SK-N-SH (cell line): ENCODE results near the gene FBXO21. TPM values are rescaled to one million over a fixed set of nuclear protein-coding genes. Genes with fewer than 3 reads are reported as not detected.

Experiments
- CTCF ChIA-PET: fragments of 300-600, 350-600 bp; formaldehyde crosslinking; extraction: SDS; loops from one replicate; lab custom pipeline; 2021; lab: Yijun Ruan, JAX
- POLR2A ChIA-PET: fragments of 350-600 bp; sonication (Branson Sonifier 250); formaldehyde crosslinking; extraction: SDS; loops from one replicate; lab custom pipeline; 2020; ENCODE audit warnings: antibody characterized with exemption, inconsistent platforms; lab: Yijun Ruan, JAX
- DNase-seq: peaks from one replicate; pipeline ENCODE4 v3.0.0; 2012
- H2AFZ ChIP-seq: fragments of 200-600 bp; sonication (generic); 2 replicates; pipeline ENCODE4 v1.8.1; 2016; ENCODE audit warnings: antibody characterized with exemption, mild to moderate bottlenecking, low read depth
- H3F3A ChIP-seq: fragments of 200-600 bp; sonication (generic); replicated peaks from 2 replicates; pipeline ENCODE3; 2016; ENCODE audit warnings: antibody characterized with exemption, mild to moderate bottlenecking; ENCODE audit not compliant: insufficient read depth
- H3K27ac ChIP-seq, 2 experiments: fragments of 200-500 bp in 1 of 2; fragments of 200-600 bp in 1 of 2; sonication (Bioruptor generic) in 1 of 2; sonication (generic), shearing (Covaris generic) in 1 of 2; 2 replicates each; pipeline versions ENCODE4 v1.5.1 to v1.6.1; 2014 to 2016; ENCODE audit warnings: low read depth in 2 of 2, inconsistent platforms in 1 of 2, low read length in 1 of 2, mild to moderate bottlenecking in 1 of 2, mixed read lengths in 1 of 2
- H3K27me3 ChIP-seq: fragments of 200-600 bp; sonication (generic), shearing (Covaris generic); 2 replicates; pipeline ENCODE4 v1.6.1; 2016; ENCODE audit warnings: mixed run types; ENCODE audit not compliant: insufficient read depth
- H3K36me3 ChIP-seq, 2 experiments: fragments of 200-500 bp in 1 of 2; fragments of 200-600 bp in 1 of 2; sonication (Bioruptor generic) in 1 of 2; sonication (generic) in 1 of 2; replicated peaks in 1 of 2; 2 replicates each; pipeline versions ENCODE3 to v1.5.1; 2014 to 2016; ENCODE audit warnings: low read length in 1 of 2, mild to moderate bottlenecking in 1 of 2; ENCODE audit not compliant: insufficient read depth in 2 of 2, control insufficient read depth in 1 of 2
- H3K4me1 ChIP-seq, 2 experiments: fragments of 200-500 bp in 1 of 2; fragments of 200-600 bp in 1 of 2; sonication (Bioruptor generic) in 1 of 2; sonication (generic), shearing (Covaris generic) in 1 of 2; 2 replicates each; pipeline versions ENCODE4 v1.5.1 to v1.6.1; 2014 to 2016; ENCODE audit warnings: low read depth in 1 of 2, low read length in 1 of 2, mixed run types in 1 of 2; ENCODE audit not compliant: insufficient read depth in 2 of 2, control insufficient read depth in 1 of 2
- H3K4me2 ChIP-seq: fragments of 200-600 bp; sonication (generic), shearing (Covaris generic); 2 replicates; pipeline ENCODE4 v1.6.1; 2017; ENCODE audit warnings: mixed run types
- H3K4me3 ChIP-seq, 2 experiments: fragments of 200-500 bp in 1 of 2; fragments of 200-600 bp in 1 of 2; sonication (Bioruptor generic) in 1 of 2; sonication (generic), shearing (Covaris generic) in 1 of 2; 2 replicates each; pipeline versions ENCODE4 v1.5.1 to v1.8.1; 2014 to 2016; ENCODE audit warnings: low read depth in 2 of 2, inconsistent platforms in 1 of 2, low read length in 1 of 2, mild to moderate bottlenecking in 1 of 2, mixed read lengths in 1 of 2, moderate library complexity in 1 of 2
- H3K79me2 ChIP-seq: fragments of 200-600 bp; sonication (generic); 2 replicates; pipeline ENCODE4 v1.8.1; 2017; ENCODE audit warnings: mild to moderate bottlenecking; ENCODE audit not compliant: insufficient read depth
- H3K9ac ChIP-seq: fragments of 200-600 bp; sonication (generic); 2 replicates; pipeline ENCODE4 v1.6.1; 2017; ENCODE audit warnings: mixed run types
- H3K9me2 ChIP-seq: fragments of 200-600 bp; sonication (generic); 2 replicates; pipeline ENCODE4 v1.6.1; 2017; ENCODE audit warnings: mixed run types
- H3K9me3 ChIP-seq: fragments of 200-600 bp; sonication (generic); 2 replicates; pipeline ENCODE4 v1.6.1; 2017; ENCODE audit warnings: mixed run types, mild to moderate bottlenecking, moderate library complexity
- H4K20me1 ChIP-seq: fragments of 200-600 bp; sonication (generic); 2 replicates; pipeline ENCODE4 v1.6.1; 2017; ENCODE audit warnings: mild to moderate bottlenecking, mixed run types; ENCODE audit not compliant: insufficient read depth
- ELF1 ChIP-seq: IDR thresholded peaks from 2 replicates; pipeline ENCODE4 v1.4.0; 2012
- EZH2phosphoT487 ChIP-seq: fragments of 200-600 bp; sonication (generic); IDR thresholded peaks from 2 replicates; pipeline ENCODE4 v1.6.1; 2017; ENCODE audit warnings: low read depth, mixed run types, mild to moderate bottlenecking, antibody characterized with exemption, moderate library complexity, borderline replicate concordance
- FOXM1 ChIP-seq: IDR thresholded peaks from 2 replicates; pipeline ENCODE4 v1.4.0; 2012; ENCODE audit warnings: low read depth, mild to moderate bottlenecking
- GABPA ChIP-seq: IDR thresholded peaks from 2 replicates; pipeline ENCODE4 v1.4.0; 2012; ENCODE audit warnings: low read depth, mild to moderate bottlenecking
- SMC3 ChIP-seq: IDR thresholded peaks from 2 replicates; pipeline ENCODE4 v1.6.1; 2012; ENCODE audit warnings: low read depth, low read length, improper control_type of control experiment
- TAF1 ChIP-seq: IDR thresholded peaks from 2 replicates; pipeline ENCODE4 v1.6.1; 2012; ENCODE audit warnings: low read depth, mild to moderate bottlenecking, low read length, moderate library complexity, borderline replicate concordance
- TCF12 ChIP-seq: IDR thresholded peaks from 2 replicates; pipeline ENCODE4 v1.4.0; 2012
- TEAD4 ChIP-seq: IDR thresholded peaks from 2 replicates; pipeline ENCODE4 v1.4.0; 2012; ENCODE audit warnings: mild to moderate bottlenecking, borderline replicate concordance; ENCODE audit not compliant: insufficient read depth
- WGBS: methylation state at CpG from one replicate; pipeline ENCODE4 v1.1.6; 2017; ENCODE audit warnings: low lambda C conversion rate; 5-methylcytosine and 5-hydroxymethylcytosine counted together
- polyA plus RNA-seq, 3 experiments: library from polyadenylated mRNA; depleted of rRNA; stranded (reverse); fragments of >200 nt; gene quantifications; 2 replicates each; pipeline ENCODE4 v1.2.3, GENCODE V29; 2012
- TF ChIP-seq, protein P1 (sequence below): fragments of 150-350 bp; IDR thresholded peaks from 2 replicates; pipeline ENCODE4 v1.6.1; 2016; ENCODE audit warnings: mild to moderate bottlenecking, low read depth, low read length
- TF ChIP-seq, protein P2 (sequence below): IDR thresholded peaks from 2 replicates; pipeline ENCODE4 v1.4.0; 2012; ENCODE audit warnings: low read depth, borderline replicate concordance

FBXO21 gene
- polyA plus RNA-seq, 1 of the 3 experiments (the other 2 are of a cell fraction) = 44.2 TPM

DNA sequence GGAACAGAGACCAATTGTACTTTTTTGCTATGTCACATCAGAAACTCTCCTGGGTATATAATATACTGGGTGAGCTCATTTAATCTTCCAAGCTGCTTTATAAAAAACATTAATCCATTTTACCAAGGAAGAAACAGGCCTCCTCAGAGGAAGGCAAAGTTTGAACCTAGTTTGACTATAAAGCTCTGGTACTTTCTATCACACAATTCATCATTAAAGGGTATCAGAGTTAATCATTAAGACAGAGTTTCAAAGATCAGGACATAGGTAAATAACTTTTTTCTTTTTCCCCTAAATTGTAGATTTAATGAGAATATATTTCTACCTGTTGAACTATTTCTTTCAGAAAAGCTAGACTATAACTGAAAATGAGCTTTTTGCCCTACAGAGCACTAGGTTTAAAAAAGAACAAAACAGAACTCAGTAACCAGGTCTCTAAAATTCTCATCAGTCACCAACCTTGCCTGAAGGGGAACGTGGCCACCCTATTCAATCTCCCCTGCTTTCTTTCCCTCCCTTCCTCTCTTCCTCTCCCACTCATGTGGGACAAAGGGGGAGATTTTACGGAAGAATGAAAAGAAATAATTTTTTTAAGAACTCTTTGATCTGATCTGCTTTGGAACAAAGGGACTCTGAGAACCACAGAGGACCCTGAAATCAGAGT is 18.6 kb downstream of the FBXO21 start (continued):
- TF ChIP-seq, protein P1, sequence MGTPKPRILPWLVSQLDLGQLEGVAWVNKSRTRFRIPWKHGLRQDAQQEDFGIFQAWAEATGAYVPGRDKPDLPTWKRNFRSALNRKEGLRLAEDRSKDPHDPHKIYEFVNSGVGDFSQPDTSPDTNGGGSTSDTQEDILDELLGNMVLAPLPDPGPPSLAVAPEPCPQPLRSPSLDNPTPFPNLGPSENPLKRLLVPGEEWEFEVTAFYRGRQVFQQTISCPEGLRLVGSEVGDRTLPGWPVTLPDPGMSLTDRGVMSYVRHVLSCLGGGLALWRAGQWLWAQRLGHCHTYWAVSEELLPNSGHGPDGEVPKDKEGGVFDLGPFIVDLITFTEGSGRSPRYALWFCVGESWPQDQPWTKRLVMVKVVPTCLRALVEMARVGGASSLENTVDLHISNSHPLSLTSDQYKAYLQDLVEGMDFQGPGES = no peak
- TF ChIP-seq TEAD4 (no peak), TCF12 (no peak), FOXM1 (no peak), TAF1 (no peak)

DNA sequence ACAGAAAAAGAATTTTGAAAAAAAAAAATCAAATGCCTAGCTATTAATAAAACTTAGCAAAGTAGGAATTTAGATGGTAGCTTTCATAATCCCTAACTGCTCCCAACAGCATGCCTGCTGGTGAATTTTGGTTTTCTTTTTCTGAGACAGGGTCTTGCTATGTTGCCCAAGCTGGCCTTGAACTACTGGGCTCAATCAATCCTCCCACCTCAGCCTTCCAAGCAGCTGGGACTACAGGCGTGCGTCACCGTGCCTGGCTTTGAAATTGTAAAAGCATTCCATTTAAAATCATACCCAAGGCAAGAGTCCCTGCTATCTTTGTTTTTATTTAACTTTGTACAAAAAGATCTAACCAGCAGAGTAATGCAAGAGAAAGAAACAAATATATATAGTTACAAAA is 20.7 kb downstream of the FBXO21 start:
- DNase-seq = no peak
- H3K79me2 ChIP-seq = no peaks in the 10 kb centered on the region
- CTCF ChIA-PET = interaction anchor here (1.2 to 2.4 kb wide), 3 partner anchors 9 to 18 kb away, joined by 3 to 10 read pairs (median 9); no protein-coding TSS in a partner anchor
- H3K4me1 ChIP-seq = no peaks in the 10 kb centered on the region
- H4K20me1 ChIP-seq = no peaks in the 10 kb centered on the region
- no peak overlapping the region for H3K27ac ChIP-seq
- TF ChIP-seq EZH2phosphoT487 (no peak), ELF1 (no peak)
- H3F3A ChIP-seq = no peaks in the 10 kb centered on the region
- H3K27me3 ChIP-seq = no peaks in the 10 kb centered on the region
- 90% methylated on average over 3 of the region's 3 CpGs for WGBS
- H2AFZ ChIP-seq = no peak overlapping the region
- no peak overlapping the region for H3K4me3 ChIP-seq
- H3K36me3 ChIP-seq = peaks cover 75 to 85% of the 10 kb centered on the region in 2 experiments
- H3K9me2 ChIP-seq = no peaks in the 10 kb centered on the region
- no peak overlapping the region for H3K4me2 ChIP-seq
- POLR2A ChIA-PET = no interaction called here
- no peaks in the 10 kb centered on the region for H3K9me3 ChIP-seq
- no peak overlapping the region for H3K9ac ChIP-seq

DNA sequence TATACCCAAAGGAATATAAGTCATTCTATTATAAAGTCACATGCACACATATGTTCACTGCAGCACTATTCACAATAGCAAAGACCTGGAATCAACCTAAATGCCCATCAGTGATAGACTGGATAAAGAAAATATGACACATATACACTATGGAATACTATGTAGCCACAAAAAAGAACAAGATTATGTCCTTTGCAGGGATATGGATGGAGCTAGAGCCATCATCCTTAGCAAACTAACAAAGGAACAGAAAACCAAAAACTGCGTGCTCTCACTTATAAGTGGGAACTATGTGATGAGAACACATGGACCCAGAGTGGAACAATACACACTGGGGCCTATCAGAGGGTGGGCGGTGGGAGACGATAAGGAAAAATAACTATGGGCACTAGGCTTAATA is 21.3 kb downstream of the FBXO21 start:
- no peaks in the 10 kb centered on the region for H4K20me1 ChIP-seq
- peaks cover 71 to 84% of the 10 kb centered on the region in 2 experiments for H3K36me3 ChIP-seq
- H3F3A ChIP-seq = no peaks in the 10 kb centered on the region
- H3K9me2 ChIP-seq = no peaks in the 10 kb centered on the region
- H3K27me3 ChIP-seq = no peaks in the 10 kb centered on the region
- H2AFZ ChIP-seq = no peak overlapping the region
- H3K79me2 ChIP-seq = no peaks in the 10 kb centered on the region
- DNase-seq = no peak
- H3K4me3 ChIP-seq = no peak overlapping the region
- H3K9ac ChIP-seq = no peak overlapping the region
- ChIA-PET CTCF (interaction anchor here (0.7 to 2.4 kb wide), 3 partner anchors 14 to 198 kb away, joined by 3 to 10 read pairs (median 9); no protein-coding TSS in a partner anchor), POLR2A (no interaction called here)
- no peaks in the 10 kb centered on the region for H3K4me1 ChIP-seq
- TF ChIP-seq SMC3 (no peak), GABPA (no peak)
- TF ChIP-seq, protein P2, sequence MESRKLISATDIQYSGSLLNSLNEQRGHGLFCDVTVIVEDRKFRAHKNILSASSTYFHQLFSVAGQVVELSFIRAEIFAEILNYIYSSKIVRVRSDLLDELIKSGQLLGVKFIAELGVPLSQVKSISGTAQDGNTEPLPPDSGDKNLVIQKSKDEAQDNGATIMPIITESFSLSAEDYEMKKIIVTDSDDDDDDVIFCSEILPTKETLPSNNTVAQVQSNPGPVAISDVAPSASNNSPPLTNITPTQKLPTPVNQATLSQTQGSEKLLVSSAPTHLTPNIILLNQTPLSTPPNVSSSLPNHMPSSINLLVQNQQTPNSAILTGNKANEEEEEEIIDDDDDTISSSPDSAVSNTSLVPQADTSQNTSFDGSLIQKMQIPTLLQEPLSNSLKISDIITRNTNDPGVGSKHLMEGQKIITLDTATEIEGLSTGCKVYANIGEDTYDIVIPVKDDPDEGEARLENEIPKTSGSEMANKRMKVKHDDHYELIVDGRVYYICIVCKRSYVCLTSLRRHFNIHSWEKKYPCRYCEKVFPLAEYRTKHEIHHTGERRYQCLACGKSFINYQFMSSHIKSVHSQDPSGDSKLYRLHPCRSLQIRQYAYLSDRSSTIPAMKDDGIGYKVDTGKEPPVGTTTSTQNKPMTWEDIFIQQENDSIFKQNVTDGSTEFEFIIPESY = no peak
- H3K9me3 ChIP-seq = no peaks in the 10 kb centered on the region
- 88% methylated on average over 3 of the region's 3 CpGs for WGBS
- no peak overlapping the region for H3K27ac ChIP-seq
- no peak overlapping the region for H3K4me2 ChIP-seq
